Measurements from ENCODE around the gene C16orf90. TPM values are rescaled to one million over a fixed set of nuclear protein-coding genes. Genes with fewer than 3 reads are reported as not detected.

Gene C16orf90
- not detected for total RNA-seq

DNA sequence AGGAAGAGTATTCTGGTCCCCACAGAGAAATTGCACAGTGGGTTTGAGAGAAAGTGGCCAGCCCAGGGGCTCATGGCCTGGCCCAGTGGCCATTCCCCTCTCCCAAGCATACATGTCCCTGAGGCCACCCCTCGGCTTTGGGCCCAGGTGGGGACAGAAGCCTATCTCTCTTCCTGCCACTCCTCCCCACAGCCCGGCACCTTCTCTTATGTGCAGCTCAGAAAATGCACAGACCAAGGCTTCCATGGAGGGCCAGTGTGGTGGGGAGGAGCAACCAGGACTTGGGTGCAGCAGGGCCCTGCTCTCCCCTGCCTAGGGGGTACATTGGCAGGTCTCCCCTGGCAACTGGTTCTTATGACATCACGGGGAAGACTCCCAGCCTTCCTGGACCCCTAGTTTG lies at the start of gene C16orf90:
TSS of gene C16orf90 (minus strand) at position 314 of the 400 bp plus-strand sequence. CDS start at position 246, 68 bp downstream.
- Histone ChIP-seq H3K27me3 (ENCODE audit: control insufficient read depth in 3 of 3, insufficient read depth in 3 of 3, low read length in 3 of 3) (no peaks in the 10 kb centered on the region), H3K27ac (ENCODE audit: low read depth, low read length) (no peak within 1 kb of the TSS), H3K9ac (ENCODE audit: low read depth in 1 of 3, low read length in 3 of 3) (no peak within 1 kb of the TSS), H3K4me1 (ENCODE audit: control insufficient read depth in 3 of 3, insufficient read depth in 3 of 3, low read length in 3 of 3) (peaks cover 4 to 7% (median 7%) of the 10 kb centered on the region in 3 donors), H3K4me3 (ENCODE audit: low read length in 3 of 3) (no peak within 1 kb of the TSS), H3K9me3 (ENCODE audit: control insufficient read depth in 3 of 3, low read length in 3 of 3) (no peaks in the 10 kb centered on the region), H3K36me3 (ENCODE audit: control insufficient read depth in 3 of 3, insufficient read depth in 3 of 3, low read length in 3 of 3) (no peaks in the 10 kb centered on the region)

GRCh38 chr16:3542601-3543373 lies 47.5 kb upstream of the C16orf90 start:
- peaks cover 26 to 44% (median 38%) of the 10 kb centered on the region in 3 donors for H3K4me1 ChIP-seq (ENCODE audit: control insufficient read depth in 3 of 3, insufficient read depth in 3 of 3, low read length in 3 of 3)
- H3K4me3 ChIP-seq (ENCODE audit: low read length in 3 of 3), result no peak overlapping the region
- no peaks in the 10 kb centered on the region for H3K27me3 ChIP-seq (ENCODE audit: control insufficient read depth in 3 of 3, insufficient read depth in 3 of 3, low read length in 3 of 3)
- no peaks in the 10 kb centered on the region for H3K9me3 ChIP-seq (ENCODE audit: control insufficient read depth in 3 of 3, low read length in 3 of 3)
- peak overlapping the region in 1 of 3 donors; percentile 54 for H3K9ac ChIP-seq (ENCODE audit: low read depth in 1 of 3, low read length in 3 of 3)
- no peak overlapping the region for H3K27ac ChIP-seq (ENCODE audit: low read depth, low read length)
- peaks cover 2 to 9% (median 4%) of the 10 kb centered on the region in 3 donors for H3K36me3 ChIP-seq (ENCODE audit: control insufficient read depth in 3 of 3, insufficient read depth in 3 of 3, low read length in 3 of 3)

- H3K27me3 ChIP-seq (ENCODE audit: control insufficient read depth in 3 of 3, insufficient read depth in 3 of 3, low read length in 3 of 3), result no peaks in the 10 kb centered on the region
- H3K4me3 ChIP-seq (ENCODE audit: low read length in 3 of 3), result no peak overlapping the region
- no peak overlapping the region for H3K9ac ChIP-seq (ENCODE audit: low read depth in 1 of 3, low read length in 3 of 3)
- no peaks in the 10 kb centered on the region for H3K9me3 ChIP-seq (ENCODE audit: control insufficient read depth in 3 of 3, low read length in 3 of 3)
- H3K27ac ChIP-seq (ENCODE audit: low read depth, low read length), result no peak overlapping the region
- peaks cover 2 to 9% (median 4%) of the 10 kb centered on the region in 3 donors for H3K36me3 ChIP-seq (ENCODE audit: control insufficient read depth in 3 of 3, insufficient read depth in 3 of 3, low read length in 3 of 3)
- H3K4me1 ChIP-seq (ENCODE audit: control insufficient read depth in 3 of 3, insufficient read depth in 3 of 3, low read length in 3 of 3), result peaks cover 27 to 42% (median 36%) of the 10 kb centered on the region in 3 donors
These were observed 46.4 kb upstream of the C16orf90 start for GRCh38 chr16:3541527-3542155.

- Histone ChIP-seq H3K4me1 (ENCODE audit: control insufficient read depth in 3 of 3, insufficient read depth in 3 of 3, low read length in 3 of 3) (peaks cover 23 to 43% (median 38%) of the 10 kb centered on the region in 3 donors), H3K9me3 (ENCODE audit: control insufficient read depth in 3 of 3, low read length in 3 of 3) (no peaks in the 10 kb centered on the region), H3K9ac (ENCODE audit: low read depth in 1 of 3, low read length in 3 of 3) (no peak overlapping the region), H3K36me3 (ENCODE audit: control insufficient read depth in 3 of 3, insufficient read depth in 3 of 3, low read length in 3 of 3) (peaks cover 12 to 29% (median 17%) of the 10 kb centered on the region in 3 donors), H3K4me3 (ENCODE audit: low read length in 3 of 3) (no peak overlapping the region), H3K27ac (ENCODE audit: low read depth, low read length) (no peak overlapping the region), H3K27me3 (ENCODE audit: control insufficient read depth in 3 of 3, insufficient read depth in 3 of 3, low read length in 3 of 3) (no peaks in the 10 kb centered on the region)
These were observed 42.9 kb upstream of the C16orf90 start for GRCh38 chr16:3538222-3538621.

- H3K4me3 ChIP-seq (ENCODE audit: low read length in 3 of 3), result peak overlapping the region in 1 of 3 donors; percentile 15
- H3K36me3 ChIP-seq (ENCODE audit: control insufficient read depth in 3 of 3, insufficient read depth in 3 of 3, low read length in 3 of 3), result peaks cover 18 to 35% (median 27%) of the 10 kb centered on the region in 3 donors
- no peak overlapping the region for H3K27ac ChIP-seq (ENCODE audit: low read depth, low read length)
- H3K27me3 ChIP-seq (ENCODE audit: control insufficient read depth in 3 of 3, insufficient read depth in 3 of 3, low read length in 3 of 3), result no peaks in the 10 kb centered on the region
- H3K9me3 ChIP-seq (ENCODE audit: control insufficient read depth in 3 of 3, low read length in 3 of 3), result no peaks in the 10 kb centered on the region
- peaks cover 13 to 31% (median 25%) of the 10 kb centered on the region in 3 donors for H3K4me1 ChIP-seq (ENCODE audit: control insufficient read depth in 3 of 3, insufficient read depth in 3 of 3, low read length in 3 of 3)
- H3K9ac ChIP-seq (ENCODE audit: low read depth in 1 of 3, low read length in 3 of 3), result peak overlapping the region in 1 of 3 donors; percentile 33
These were observed 41.6 kb upstream of the C16orf90 start for GRCh38 chr16:3536851-3537250.

- Histone ChIP-seq H3K4me3 (ENCODE audit: low read length in 3 of 3) (no peak overlapping the region), H3K4me1 (ENCODE audit: control insufficient read depth in 3 of 3, insufficient read depth in 3 of 3, low read length in 3 of 3) (peaks cover 13 to 31% (median 22%) of the 10 kb centered on the region in 3 donors), H3K9ac (ENCODE audit: low read depth in 1 of 3, low read length in 3 of 3) (no peak overlapping the region), H3K36me3 (ENCODE audit: control insufficient read depth in 3 of 3, insufficient read depth in 3 of 3, low read length in 3 of 3) (peaks cover 16 to 38% (median 27%) of the 10 kb centered on the region in 3 donors), H3K27me3 (ENCODE audit: control insufficient read depth in 3 of 3, insufficient read depth in 3 of 3, low read length in 3 of 3) (no peaks in the 10 kb centered on the region), H3K9me3 (ENCODE audit: control insufficient read depth in 3 of 3, low read length in 3 of 3) (no peaks in the 10 kb centered on the region), H3K27ac (ENCODE audit: low read depth, low read length) (no peak overlapping the region)
These were observed 41.0 kb upstream of the C16orf90 start for GRCh38 chr16:3536271-3536731.

DNA sequence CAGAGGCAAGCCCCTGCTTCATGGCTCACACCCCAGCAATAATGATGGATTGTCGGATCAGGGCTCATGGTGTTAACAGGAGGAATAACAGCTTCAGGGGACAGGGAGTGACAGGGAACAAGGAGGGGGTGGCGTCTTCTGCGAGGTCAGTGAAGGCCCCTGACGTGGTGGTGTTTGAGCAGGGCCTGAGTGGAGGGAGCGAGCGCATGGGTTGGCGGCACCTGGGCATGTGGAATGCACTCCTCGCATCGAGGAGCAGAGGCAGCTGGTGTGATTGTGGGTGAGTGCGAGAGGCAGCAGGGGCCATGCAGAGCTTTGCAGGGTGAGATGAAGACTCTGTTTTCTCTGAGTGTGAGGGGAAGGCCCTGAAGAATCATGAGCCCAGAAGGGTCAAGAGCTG lies 38.8 kb upstream of the C16orf90 start:
- Histone ChIP-seq H3K4me1 (ENCODE audit: control insufficient read depth in 3 of 3, insufficient read depth in 3 of 3, low read length in 3 of 3) (peaks cover 13 to 20% (median 19%) of the 10 kb centered on the region in 3 donors), H3K9ac (ENCODE audit: low read depth in 1 of 3, low read length in 3 of 3) (no peak overlapping the region), H3K36me3 (ENCODE audit: control insufficient read depth in 3 of 3, insufficient read depth in 3 of 3, low read length in 3 of 3) (peaks cover 25 to 48% (median 25%) of the 10 kb centered on the region in 3 donors), H3K27ac (ENCODE audit: low read depth, low read length) (no peak overlapping the region), H3K4me3 (ENCODE audit: low read length in 3 of 3) (no peak overlapping the region), H3K9me3 (ENCODE audit: control insufficient read depth in 3 of 3, low read length in 3 of 3) (no peaks in the 10 kb centered on the region), H3K27me3 (ENCODE audit: control insufficient read depth in 3 of 3, insufficient read depth in 3 of 3, low read length in 3 of 3) (no peaks in the 10 kb centered on the region)

DNA sequence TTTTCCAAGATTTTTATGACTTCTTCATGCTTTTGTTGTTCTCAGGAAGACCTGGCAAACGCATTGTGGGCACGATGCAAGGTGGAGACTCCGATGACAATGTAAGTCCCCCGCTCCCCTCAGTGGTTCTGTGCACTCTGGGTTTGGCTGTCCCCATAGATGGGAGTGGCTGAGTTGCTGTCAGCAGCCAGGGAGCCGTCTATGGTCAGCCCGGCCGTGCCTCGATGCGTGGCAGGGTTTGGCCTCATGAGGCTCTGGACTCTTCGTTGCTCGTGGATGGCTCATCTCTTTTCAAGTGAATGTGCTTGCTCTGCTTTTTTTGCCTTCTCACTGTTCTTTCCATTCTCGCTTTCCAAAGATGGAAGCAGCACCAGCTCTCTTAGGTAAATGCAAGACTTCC lies 37.5 kb upstream of the C16orf90 start:
- Histone ChIP-seq H3K4me1 (ENCODE audit: control insufficient read depth in 3 of 3, insufficient read depth in 3 of 3, low read length in 3 of 3) (peaks cover 6 to 15% (median 10%) of the 10 kb centered on the region in 3 donors), H3K9me3 (ENCODE audit: control insufficient read depth in 3 of 3, low read length in 3 of 3) (no peaks in the 10 kb centered on the region), H3K4me3 (ENCODE audit: low read length in 3 of 3) (no peak overlapping the region), H3K27ac (ENCODE audit: low read depth, low read length) (no peak overlapping the region), H3K27me3 (ENCODE audit: control insufficient read depth in 3 of 3, insufficient read depth in 3 of 3, low read length in 3 of 3) (no peaks in the 10 kb centered on the region), H3K9ac (ENCODE audit: low read depth in 1 of 3, low read length in 3 of 3) (no peak overlapping the region), H3K36me3 (ENCODE audit: control insufficient read depth in 3 of 3, insufficient read depth in 3 of 3, low read length in 3 of 3) (peaks cover 27 to 44% (median 32%) of the 10 kb centered on the region in 3 donors)

GRCh38 chr16:3530371-3530914 lies 35.2 kb upstream of the C16orf90 start:
- Histone ChIP-seq H3K4me1 (ENCODE audit: control insufficient read depth in 3 of 3, insufficient read depth in 3 of 3, low read length in 3 of 3) (no peaks in the 10 kb centered on the region), H3K36me3 (ENCODE audit: control insufficient read depth in 3 of 3, insufficient read depth in 3 of 3, low read length in 3 of 3) (peaks cover 29 to 41% (median 35%) of the 10 kb centered on the region in 3 donors), H3K4me3 (ENCODE audit: low read length in 3 of 3) (no peak overlapping the region), H3K27ac (ENCODE audit: low read depth, low read length) (no peak overlapping the region), H3K9ac (ENCODE audit: low read depth in 1 of 3, low read length in 3 of 3) (no peak overlapping the region), H3K27me3 (ENCODE audit: control insufficient read depth in 3 of 3, insufficient read depth in 3 of 3, low read length in 3 of 3) (no peaks in the 10 kb centered on the region), H3K9me3 (ENCODE audit: control insufficient read depth in 3 of 3, low read length in 3 of 3) (no peaks in the 10 kb centered on the region)
